BE2C (cell line): ENCODE results near the gene TLR2.

Source experiments
- DNase-seq: peaks from one replicate; pipeline ENCODE4 v3.0.0-alpha.2; 2020
- H3K27me3 ChIP-seq: fragments of 250-450 bp; sonication (Bioruptor Pico); 2 replicates; pipeline ENCODE4 v1.5.1; 2020; ENCODE audit warnings: mild to moderate bottlenecking
- H3K36me3 ChIP-seq: fragments of 250-450 bp; sonication (Bioruptor Pico); 2 replicates; pipeline ENCODE4 v1.5.1; 2020; ENCODE audit warnings: mild to moderate bottlenecking
- H3K4me1 ChIP-seq: fragments of 250-450 bp; sonication (Bioruptor Pico); 2 replicates; pipeline ENCODE4 v1.5.1; 2020
- H3K4me3 ChIP-seq: 2 replicates; pipeline ENCODE4 v1.5.1; 2011; ENCODE audit warnings: low read depth, low read length
- H3K9me3 ChIP-seq: fragments of 250-450 bp; sonication (Bioruptor Pico); 2 replicates; pipeline ENCODE4 v1.5.1; 2020
- CTCF ChIP-seq: IDR thresholded peaks from 2 replicates; pipeline ENCODE4 v1.5.1; 2012; ENCODE audit warnings: mild to moderate bottlenecking, low read depth, low read length

The TLR2 gene

GRCh38 chr4:153722036-153722435 lies 38.0 kb downstream of the TLR2 start:
- H3K36me3 ChIP-seq: no peaks in the 10 kb centered on the region
- no peaks in the 10 kb centered on the region for H3K27me3 ChIP-seq
- no peaks in the 10 kb centered on the region for H3K9me3 ChIP-seq
- no peak overlapping the region for H3K4me3 ChIP-seq
- TF ChIP-seq CTCF: no peak
- no peaks in the 10 kb centered on the region for H3K4me1 ChIP-seq
- DNase-seq: no peak

- H3K9me3 ChIP-seq: no peaks in the 10 kb centered on the region
- H3K27me3 ChIP-seq: no peaks in the 10 kb centered on the region
- no peak for TF ChIP-seq CTCF
- no peak overlapping the region for H3K4me3 ChIP-seq
- no peak for DNase-seq
- H3K36me3 ChIP-seq: no peaks in the 10 kb centered on the region
- H3K4me1 ChIP-seq: no peaks in the 10 kb centered on the region
Observed at GRCh38 chr4:153724606-153725005, 40.5 kb downstream of the TLR2 start.

GRCh38 chr4:153725136-153725830 lies 41.2 kb downstream of the TLR2 start:
- Histone ChIP-seq H3K9me3 (no peaks in the 10 kb centered on the region), H3K4me1 (no peaks in the 10 kb centered on the region)
- TF ChIP-seq CTCF: no peak

GRCh38 chr4:153725831-153726154 lies 41.7 kb downstream of the TLR2 start:
- no peaks in the 10 kb centered on the region for H3K36me3 ChIP-seq
- H3K4me1 ChIP-seq: no peaks in the 10 kb centered on the region
- DNase-seq: no peak
- no peak overlapping the region for H3K4me3 ChIP-seq
- H3K9me3 ChIP-seq: no peaks in the 10 kb centered on the region
- H3K27me3 ChIP-seq: no peaks in the 10 kb centered on the region
- TF ChIP-seq CTCF: no peak

More at GRCh38 chr4:153725136-153725830, 41.2 kb downstream of the TLR2 start:
- Histone ChIP-seq H3K36me3 (no peaks in the 10 kb centered on the region), H3K4me3 (no peak overlapping the region), H3K27me3 (no peaks in the 10 kb centered on the region)
- no peak for DNase-seq

GRCh38 chr4:153728151-153728550 lies 44.1 kb downstream of the TLR2 start:
- no peaks in the 10 kb centered on the region for H3K9me3 ChIP-seq
- H3K4me3 ChIP-seq: no peak overlapping the region
- DNase-seq: no peak
- H3K36me3 ChIP-seq: no peaks in the 10 kb centered on the region
- TF ChIP-seq CTCF: no peak
- no peaks in the 10 kb centered on the region for H3K27me3 ChIP-seq
- peaks cover 5% of the 10 kb centered on the region for H3K4me1 ChIP-seq

GRCh38 chr4:153728660-153729059 lies 44.6 kb downstream of the TLR2 start:
- Histone ChIP-seq H3K4me1 (peaks cover 5% of the 10 kb centered on the region), H3K36me3 (no peaks in the 10 kb centered on the region), H3K27me3 (no peaks in the 10 kb centered on the region), H3K4me3 (no peak overlapping the region), H3K9me3 (no peaks in the 10 kb centered on the region)
- DNase-seq: no peak
- TF ChIP-seq CTCF: no peak
